Measurements from ENCODE around the gene CARD10.

Gene CARD10

GRCh38 chr22:37526376-37526775, 7.2 kb upstream of the CARD10 start:
- no peak for DNase-seq

- no peak for DNase-seq
Measured at GRCh38 chr22:37525746-37526350, 6.6 kb upstream of the CARD10 start.

- DNase-seq: no peak
Measured at GRCh38 chr22:37525073-37525745, 6.0 kb upstream of the CARD10 start.

- DNase-seq: no peak
Measured at GRCh38 chr22:37522482-37522881, 3.3 kb upstream of the CARD10 start.

GRCh38 chr22:37521236-37521739, 2.1 kb upstream of the CARD10 start:
- no peak for DNase-seq

GRCh38 chr22:37520776-37521191, 1.6 kb upstream of the CARD10 start:
- DNase-seq: no peak

GRCh38 chr22:37518509-37519267, 527 bp downstream of the CARD10 start:
- DNase-seq: peak in 2 of 3 experiments; percentile 5 to 31

- no peak for DNase-seq
Measured at GRCh38 chr22:37517826-37518450, 1.3 kb downstream of the CARD10 start.

- DNase-seq: no peak
Measured at GRCh38 chr22:37516456-37516855, 2.8 kb downstream of the CARD10 start.

- no peak for DNase-seq
Measured at GRCh38 chr22:37515901-37516300, 3.3 kb downstream of the CARD10 start.

GRCh38 chr22:37514526-37515051, 4.6 kb downstream of the CARD10 start:
- no peak for DNase-seq

GRCh38 chr22:37511395-37512104, 7.7 kb downstream of the CARD10 start:
- no peak for DNase-seq

- DNase-seq: no peak
Measured at GRCh38 chr22:37510091-37510490, 9.1 kb downstream of the CARD10 start.

- DNase-seq: no peak
Measured at GRCh38 chr22:37509059-37509860, 10.0 kb downstream of the CARD10 start.

- DNase-seq: no peak
Measured at GRCh38 chr22:37508431-37508992, 10.7 kb downstream of the CARD10 start.

- no peak for DNase-seq
Measured at GRCh38 chr22:37507731-37508130, 11.5 kb downstream of the CARD10 start.

- DNase-seq: peak in 1 of 3 experiments; percentile 10
Measured at GRCh38 chr22:37505989-37506388, 13.2 kb downstream of the CARD10 start.

- DNase-seq: no peak
Measured at GRCh38 chr22:37505565-37505964, 13.7 kb downstream of the CARD10 start.

- no peak for DNase-seq
Measured at GRCh38 chr22:37504964-37505363, 14.3 kb downstream of the CARD10 start.

- no peak for DNase-seq
Measured at GRCh38 chr22:37503850-37504249, 15.4 kb downstream of the CARD10 start.

- no peak for DNase-seq
Measured at GRCh38 chr22:37503183-37503683, 16.0 kb downstream of the CARD10 start.

Data from NCI-H1417 (cell line).